Stimulated activated effector memory CD8-positive, alpha-beta T cell treated with anti-CD3 and anti-CD28 coated beads, Interleukin-12 subunit alpha, Interleukin-12 subunit beta, amount 100 ng/mL, for 72 hours (primary cell): ENCODE data around the gene ABCA6.
"Not testable (repeated sequence)": the region's sequence is repeated elsewhere in the genome, so short reads cannot be mapped to it uniquely, and the experiment has no call there.

ENCODE experiments used
- ATAC-seq: fragments of 150-1000 bp; cut with Tn5 transposase; 2 replicates; pipeline ENCODE4 v1.10.0; 2021
- DNase-seq, 2 donors: peaks; one replicate each; pipeline ENCODE4 v3.0.0; 2021 to 2022; ENCODE audit warnings: low spot score in 2 of 2
- H3K27ac Mint-ChIP-seq: one replicate; pipeline ENCODE4 v1.8.0; 2022; ENCODE audit warnings: mild to moderate bottlenecking, mixed read lengths
- H3K36me3 Mint-ChIP-seq: one replicate; pipeline ENCODE4 v1.8.0; 2022; ENCODE audit warnings: mild to moderate bottlenecking, mixed read lengths
- H3K4me1 Mint-ChIP-seq: one replicate; pipeline ENCODE4 v1.8.0; 2022; ENCODE audit warnings: mixed read lengths
- H3K4me3 Mint-ChIP-seq: one replicate; pipeline ENCODE4 v1.8.0; 2022; ENCODE audit warnings: mild to moderate bottlenecking, mixed read lengths
- H3K9me3 Mint-ChIP-seq: one replicate; pipeline ENCODE4 v1.8.0; 2022; ENCODE audit warnings: mixed read lengths

Gene ABCA6

GRCh38 chr17:69105907-69106730 is 35.6 kb downstream of the ABCA6 start:
- Mint-ChIP-seq H3K4me1 (no peaks in the 10 kb centered on the region), H3K4me3 (no peak overlapping the region), H3K36me3 (no peaks in the 10 kb centered on the region), H3K9me3 (no peaks in the 10 kb centered on the region), H3K27ac (no peak overlapping the region)
- ATAC-seq (no peak), DNase-seq (no peak)

GRCh38 chr17:69103557-69104233 is 38.0 kb downstream of the ABCA6 start:
- Mint-ChIP-seq H3K27ac (no peak overlapping the region), H3K4me1 (no peaks in the 10 kb centered on the region), H3K9me3 (no peaks in the 10 kb centered on the region), H3K4me3 (no peak overlapping the region), H3K36me3 (no peaks in the 10 kb centered on the region)
- no peak for ATAC-seq
- no peak for DNase-seq

- Mint-ChIP-seq H3K4me1 (no peaks in the 10 kb centered on the region), H3K36me3 (no peaks in the 10 kb centered on the region), H3K9me3 (no peaks in the 10 kb centered on the region), H3K27ac (no peak overlapping the region), H3K4me3 (no peak overlapping the region)
- DNase-seq (no peak), ATAC-seq (no peak)
Observed at GRCh38 chr17:69098625-69099024, 43.1 kb downstream of the ABCA6 start.

GRCh38 chr17:69096541-69096940 is 45.2 kb downstream of the ABCA6 start:
- no peaks in the 10 kb centered on the region for H3K4me1 Mint-ChIP-seq
- DNase-seq: no peak
- no peaks in the 10 kb centered on the region for H3K9me3 Mint-ChIP-seq
- no peak for ATAC-seq
- H3K4me3 Mint-ChIP-seq: no peak overlapping the region
- no peak overlapping the region for H3K27ac Mint-ChIP-seq
- H3K36me3 Mint-ChIP-seq: no peaks in the 10 kb centered on the region

GRCh38 chr17:69093995-69094394 is 47.7 kb downstream of the ABCA6 start:
- H3K4me1 Mint-ChIP-seq: no peaks in the 10 kb centered on the region
- no peaks in the 10 kb centered on the region for H3K36me3 Mint-ChIP-seq
- ATAC-seq: no peak
- H3K4me3 Mint-ChIP-seq: no peak overlapping the region
- no peak overlapping the region for H3K27ac Mint-ChIP-seq
- no peak for DNase-seq
- H3K9me3 Mint-ChIP-seq: no peaks in the 10 kb centered on the region

- no peak for ATAC-seq
- H3K4me3 Mint-ChIP-seq: no peak overlapping the region
- H3K4me1 Mint-ChIP-seq: no peaks in the 10 kb centered on the region
- H3K36me3 Mint-ChIP-seq: no peaks in the 10 kb centered on the region
- no peaks in the 10 kb centered on the region for H3K9me3 Mint-ChIP-seq
- DNase-seq: no peak
- H3K27ac Mint-ChIP-seq: no peak overlapping the region
Observed at GRCh38 chr17:69093279-69093789, 48.4 kb downstream of the ABCA6 start.

- no peak overlapping the region for H3K27ac Mint-ChIP-seq
- no peaks in the 10 kb centered on the region for H3K4me1 Mint-ChIP-seq
- DNase-seq (no peak), ATAC-seq (no peak)
- H3K36me3 Mint-ChIP-seq: no peaks in the 10 kb centered on the region
- no peak overlapping the region for H3K4me3 Mint-ChIP-seq
- H3K9me3 Mint-ChIP-seq: no peaks in the 10 kb centered on the region
Observed at GRCh38 chr17:69090365-69090764, 51.3 kb downstream of the ABCA6 start.

- Mint-ChIP-seq H3K9me3 (no peaks in the 10 kb centered on the region), H3K4me1 (no peaks in the 10 kb centered on the region), H3K36me3 (no peaks in the 10 kb centered on the region), H3K4me3 (no peak overlapping the region), H3K27ac (no peak overlapping the region)
- ATAC-seq (no peak), DNase-seq (no peak)
Observed at GRCh38 chr17:69088643-69089200, 53.0 kb downstream of the ABCA6 start.

- H3K36me3 Mint-ChIP-seq: no peaks in the 10 kb centered on the region
- H3K27ac Mint-ChIP-seq: no peak overlapping the region
- no peaks in the 10 kb centered on the region for H3K9me3 Mint-ChIP-seq
- ATAC-seq (no peak), DNase-seq (no peak)
- no peak overlapping the region for H3K4me3 Mint-ChIP-seq
- no peaks in the 10 kb centered on the region for H3K4me1 Mint-ChIP-seq
Observed at GRCh38 chr17:69086641-69087040, 55.1 kb downstream of the ABCA6 start.

GRCh38 chr17:69084911-69085310 is 56.8 kb downstream of the ABCA6 start:
- no peak overlapping the region for H3K27ac Mint-ChIP-seq
- H3K4me1 Mint-ChIP-seq: no peaks in the 10 kb centered on the region
- ATAC-seq (no peak), DNase-seq (no peak)
- H3K9me3 Mint-ChIP-seq: no peaks in the 10 kb centered on the region
- no peaks in the 10 kb centered on the region for H3K36me3 Mint-ChIP-seq
- no peak overlapping the region for H3K4me3 Mint-ChIP-seq

GRCh38 chr17:69082696-69083095 is 59.0 kb downstream of the ABCA6 start:
- Mint-ChIP-seq H3K36me3 (no peaks in the 10 kb centered on the region), H3K27ac (no peak overlapping the region), H3K4me3 (no peak overlapping the region), H3K9me3 (no peaks in the 10 kb centered on the region), H3K4me1 (no peaks in the 10 kb centered on the region)
- no peak for DNase-seq
- ATAC-seq: no peak

- Mint-ChIP-seq H3K4me1 (no peaks in the 10 kb centered on the region), H3K36me3 (no peaks in the 10 kb centered on the region), H3K9me3 (peaks cover 12% of the 10 kb centered on the region), H3K4me3 (no peak overlapping the region), H3K27ac (no peak overlapping the region)
- ATAC-seq: no peak
- DNase-seq: no peak
Observed at GRCh38 chr17:69078864-69079263, 62.8 kb downstream of the ABCA6 start.

- Mint-ChIP-seq H3K27ac (no peak overlapping the region), H3K9me3 (peaks cover 26% of the 10 kb centered on the region), H3K4me1 (peaks cover 9% of the 10 kb centered on the region), H3K4me3 (no peak overlapping the region), H3K36me3 (no peaks in the 10 kb centered on the region)
- ATAC-seq (no peak), DNase-seq (no peak)
Observed at GRCh38 chr17:69075823-69076222, 65.9 kb downstream of the ABCA6 start.

- H3K9me3 Mint-ChIP-seq: peaks cover 26% of the 10 kb centered on the region
- not testable (repeated sequence) for H3K36me3 Mint-ChIP-seq, H3K4me3 Mint-ChIP-seq, ATAC-seq, DNase-seq, H3K27ac Mint-ChIP-seq, H3K4me1 Mint-ChIP-seq
Observed at GRCh38 chr17:69073392-69073791, 68.3 kb downstream of the ABCA6 start.

- not testable (repeated sequence) for H3K4me1 Mint-ChIP-seq, H3K27ac Mint-ChIP-seq, DNase-seq, H3K36me3 Mint-ChIP-seq, ATAC-seq, H3K4me3 Mint-ChIP-seq
- H3K9me3 Mint-ChIP-seq: peaks cover 26% of the 10 kb centered on the region
Observed at GRCh38 chr17:69072803-69073256, 68.9 kb downstream of the ABCA6 start.

- H3K27ac Mint-ChIP-seq: peak overlapping the region; percentile 79
- peaks cover 12% of the 10 kb centered on the region for H3K4me1 Mint-ChIP-seq
- H3K4me3 Mint-ChIP-seq, DNase-seq, ATAC-seq, H3K36me3 Mint-ChIP-seq: not testable (repeated sequence)
- H3K9me3 Mint-ChIP-seq: peaks cover 21% of the 10 kb centered on the region
Observed at GRCh38 chr17:69071233-69071586, 70.5 kb downstream of the ABCA6 start.
